Measurements from ENCODE around the gene SLC35E4.
A peak's percentile ranks its signal among the peaks of the same experiment; 100 is the strongest.

Gene SLC35E4

GRCh38 chr22:30600921-30601320, 34.7 kb upstream of the SLC35E4 start:
- Histone ChIP-seq H3K4me1 (peaks cover 9 to 24% (median 15%) of the 10 kb centered on the region in 10 experiments), H3K9me3 (replicated peaks in 1 of 11) (0 out of 22 replicates have a peak, but pooled peaks cover 0 to 6% (median 0%) of the 10 kb centered on the region in 11 experiments), H3K36me3 (0 out of 22 replicates have a peak, but pooled peaks cover 0 to 5% (median 0%) of the 10 kb centered on the region in 11 experiments), H4K20me1 (no peaks in the 10 kb centered on the region), H3K9ac (no peak overlapping the region; a peak in 1 of 22 replicates), H3K4me2 (no peak overlapping the region), H3K27ac (no peak overlapping the region), H3K4me3 (no peak overlapping the region), H3K27me3 (no peaks in the 10 kb centered on the region)
- TF ChIP-seq Cebpa-rat (IDR thresholded peaks at IDR 0.05) = no peak

- H3K27ac ChIP-seq = no peak overlapping the region
- TF ChIP-seq Cebpa-rat (IDR thresholded peaks at IDR 0.05) = no peak
- no peak overlapping the region; a peak in 1 of 22 replicates for H3K9ac ChIP-seq
- no peak overlapping the region for H3K4me2 ChIP-seq
- no peaks in the 10 kb centered on the region for H3K27me3 ChIP-seq
- 0 out of 22 replicates have a peak, but pooled peaks cover 0 to 6% (median 0%) of the 10 kb centered on the region in 11 experiments for H3K9me3 ChIP-seq (replicated peaks in 1 of 11)
- H3K4me1 ChIP-seq = peaks cover 14 to 29% (median 21%) of the 10 kb centered on the region in 10 experiments
- H3K36me3 ChIP-seq = 0 out of 22 replicates have a peak, but pooled peaks cover 0 to 5% (median 0%) of the 10 kb centered on the region in 11 experiments
- H4K20me1 ChIP-seq = no peaks in the 10 kb centered on the region
- H3K4me3 ChIP-seq = no peak overlapping the region
Measured at GRCh38 chr22:30601464-30601863, 34.1 kb upstream of the SLC35E4 start.

- H3K27ac ChIP-seq = no peak overlapping the region
- H3K9ac ChIP-seq = no peak overlapping the region
- H4K20me1 ChIP-seq = no peaks in the 10 kb centered on the region
- H3K27me3 ChIP-seq = no peaks in the 10 kb centered on the region
- no peak for TF ChIP-seq Cebpa-rat (IDR thresholded peaks at IDR 0.05)
- no peak overlapping the region for H3K4me3 ChIP-seq
- peaks cover 15 to 34% (median 25%) of the 10 kb centered on the region in 10 experiments for H3K4me1 ChIP-seq
- 0 out of 22 replicates have a peak, but pooled peaks cover 0 to 5% (median 0%) of the 10 kb centered on the region in 11 experiments for H3K36me3 ChIP-seq
- 0 out of 22 replicates have a peak, but pooled peaks cover 0 to 6% (median 0%) of the 10 kb centered on the region in 11 experiments for H3K9me3 ChIP-seq (replicated peaks in 1 of 11)
- no peak overlapping the region for H3K4me2 ChIP-seq
Measured at GRCh38 chr22:30602049-30602448, 33.5 kb upstream of the SLC35E4 start.

- Histone ChIP-seq H3K27ac (peak overlapping the region in 1 of 11 experiments; percentile 5; a peak in 1 of 22 replicates), H4K20me1 (no peaks in the 10 kb centered on the region), H3K4me1 (peaks cover 32 to 51% (median 43%) of the 10 kb centered on the region in 10 experiments), H3K9me3 (replicated peaks in 1 of 11) (no peaks in the 10 kb centered on the region), H3K27me3 (no peaks in the 10 kb centered on the region), H3K4me3 (no peak overlapping the region), H3K4me2 (no peak overlapping the region), H3K36me3 (0 out of 22 replicates have a peak, but pooled peaks cover 0 to 5% (median 0%) of the 10 kb centered on the region in 11 experiments), H3K9ac (no peak overlapping the region)
- TF ChIP-seq Cebpa-rat (IDR thresholded peaks at IDR 0.05) = no peak
Measured at GRCh38 chr22:30603801-30604200, 31.8 kb upstream of the SLC35E4 start.

- H3K4me1 ChIP-seq = peaks cover 42 to 61% (median 52%) of the 10 kb centered on the region in 10 experiments
- H3K36me3 ChIP-seq = 0 out of 22 replicates have a peak, but pooled peaks cover 0 to 5% (median 0%) of the 10 kb centered on the region in 11 experiments
- no peak for TF ChIP-seq Cebpa-rat (IDR thresholded peaks at IDR 0.05)
- no peaks in the 10 kb centered on the region for H4K20me1 ChIP-seq
- peak overlapping the region in 7 of 11 experiments; percentile 71 to 98 (median 94); a peak in 11 of 22 replicates for H3K4me2 ChIP-seq
- no peaks in the 10 kb centered on the region for H3K27me3 ChIP-seq
- H3K27ac ChIP-seq = peak overlapping the region in 1 of 11 experiments; percentile 29; a peak in 3 of 22 replicates
- 0 out of 22 replicates have a peak overlapping the region, but pooled peaks of 1 of the 11 experiments have one; percentile 16 for H3K9ac ChIP-seq
- H3K4me3 ChIP-seq = no peak overlapping the region
- H3K9me3 ChIP-seq (replicated peaks in 1 of 11) = no peaks in the 10 kb centered on the region
Measured at GRCh38 chr22:30604723-30605122, 30.9 kb upstream of the SLC35E4 start.

GRCh38 chr22:30605449-30606110, 30.0 kb upstream of the SLC35E4 start:
- H3K4me1 ChIP-seq = peaks cover 50 to 69% (median 61%) of the 10 kb centered on the region in 10 experiments
- H3K27ac ChIP-seq = peak overlapping the region; percentile 46 to 84 (median 80); a peak in 19 of 22 replicates
- H3K4me3 ChIP-seq = peak overlapping the region in 8 of 10 experiments; percentile 44 to 68 (median 50); a peak in 15 of 20 replicates
- no peaks in the 10 kb centered on the region for H4K20me1 ChIP-seq
- no peaks in the 10 kb centered on the region for H3K27me3 ChIP-seq
- H3K4me2 ChIP-seq = peak overlapping the region; percentile 71 to 98 (median 91)
- no peak for TF ChIP-seq Cebpa-rat (IDR thresholded peaks at IDR 0.05)
- H3K36me3 ChIP-seq = 0 out of 22 replicates have a peak, but pooled peaks cover 0 to 5% (median 0%) of the 10 kb centered on the region in 11 experiments
- H3K9me3 ChIP-seq (replicated peaks in 1 of 11) = no peaks in the 10 kb centered on the region
- H3K9ac ChIP-seq = peak overlapping the region; percentile 58 to 79 (median 68); a peak in 18 of 22 replicates

GRCh38 chr22:30606455-30607299, 28.9 kb upstream of the SLC35E4 start, which contains the start of gene TCN2:
Gene TCN2 (plus strand): TSS chr22:30607174. CDS start chr22:30607332, 158 bp downstream.
- peak within 1 kb of the TSS; percentile 68 to 80 (median 76) for H3K9ac ChIP-seq
- H3K27me3 ChIP-seq = no peaks in the 10 kb centered on the region
- peak within 1 kb of the TSS; percentile 56 to 84 (median 80) for H3K27ac ChIP-seq
- no peaks in the 10 kb centered on the region for H4K20me1 ChIP-seq
- no peaks in the 10 kb centered on the region for H3K9me3 ChIP-seq (replicated peaks in 1 of 11)
- no peak for TF ChIP-seq Cebpa-rat (IDR thresholded peaks at IDR 0.05)
- H3K4me1 ChIP-seq = peaks cover 60 to 68% (median 66%) of the 10 kb centered on the region in 10 experiments
- 0 out of 22 replicates have a peak, but pooled peaks cover 0 to 5% (median 0%) of the 10 kb centered on the region in 11 experiments for H3K36me3 ChIP-seq
- peak within 1 kb of the TSS; percentile 46 to 68 (median 58) for H3K4me3 ChIP-seq
- H3K4me2 ChIP-seq = peak within 1 kb of the TSS; percentile 83 to 99 (median 94)

- Histone ChIP-seq H3K9me3 (replicated peaks in 1 of 11) (no peaks in the 10 kb centered on the region), H3K4me2 (peak overlapping the region; percentile 83 to 99 (median 94)), H3K9ac (peak overlapping the region; percentile 68 to 80 (median 76)), H4K20me1 (no peaks in the 10 kb centered on the region), H3K27me3 (no peaks in the 10 kb centered on the region), H3K27ac (peak overlapping the region; percentile 55 to 84 (median 80); a peak in 21 of 22 replicates), H3K4me1 (peaks cover 60 to 68% (median 66%) of the 10 kb centered on the region in 10 experiments), H3K4me3 (peak overlapping the region; percentile 46 to 68 (median 58)), H3K36me3 (0 out of 22 replicates have a peak, but pooled peaks cover 0 to 5% (median 0%) of the 10 kb centered on the region in 11 experiments)
- no peak for TF ChIP-seq Cebpa-rat (IDR thresholded peaks at IDR 0.05)
Measured at GRCh38 chr22:30607300-30607930, 28.2 kb upstream of the SLC35E4 start.

All from BLaER1 treated with 17β-estradiol and CSF1 and Interleukin-3, amounts not matched to agents 10 nM and 100 nM (cell line).